Vagina (tissue), 2 donors: ENCODE measurements around the gene RBM4.

Experiments
- POLR2A ChIP-seq, 2 donors: fragments of 450-650 bp; IDR thresholded peaks; one replicate each; pipeline ENCODE4 v1.6.1; 2017; ENCODE audit warnings: antibody characterized with exemption in 2 of 2, mild to moderate bottlenecking in 2 of 2, moderate library complexity in 2 of 2
- POLR2AphosphoS5 ChIP-seq, 2 donors: sonication (generic); formaldehyde crosslinking; IDR thresholded peaks; one replicate each; pipeline ENCODE4 v1.9.0; 2017; ENCODE audit warnings: antibody characterized with exemption in 2 of 2, mild to moderate bottlenecking in 2 of 2, low read depth in 1 of 2; ENCODE audit not compliant: insufficient read depth in 1 of 2
- TF ChIP-seq, protein P1 (sequence below), 3 experiments: fragments of 450-650 bp in 2 of 3; fragments of 200-600 bp in 1 of 3; sonication (generic) in 1 of 3; IDR thresholded peaks; one replicate each; pipeline ENCODE4 v1.5.1; 2017 to 2019; ENCODE audit warnings: antibody characterized with exemption in 3 of 3, mild to moderate bottlenecking in 2 of 3, moderate library complexity in 2 of 3

- TF ChIP-seq, protein P1, sequence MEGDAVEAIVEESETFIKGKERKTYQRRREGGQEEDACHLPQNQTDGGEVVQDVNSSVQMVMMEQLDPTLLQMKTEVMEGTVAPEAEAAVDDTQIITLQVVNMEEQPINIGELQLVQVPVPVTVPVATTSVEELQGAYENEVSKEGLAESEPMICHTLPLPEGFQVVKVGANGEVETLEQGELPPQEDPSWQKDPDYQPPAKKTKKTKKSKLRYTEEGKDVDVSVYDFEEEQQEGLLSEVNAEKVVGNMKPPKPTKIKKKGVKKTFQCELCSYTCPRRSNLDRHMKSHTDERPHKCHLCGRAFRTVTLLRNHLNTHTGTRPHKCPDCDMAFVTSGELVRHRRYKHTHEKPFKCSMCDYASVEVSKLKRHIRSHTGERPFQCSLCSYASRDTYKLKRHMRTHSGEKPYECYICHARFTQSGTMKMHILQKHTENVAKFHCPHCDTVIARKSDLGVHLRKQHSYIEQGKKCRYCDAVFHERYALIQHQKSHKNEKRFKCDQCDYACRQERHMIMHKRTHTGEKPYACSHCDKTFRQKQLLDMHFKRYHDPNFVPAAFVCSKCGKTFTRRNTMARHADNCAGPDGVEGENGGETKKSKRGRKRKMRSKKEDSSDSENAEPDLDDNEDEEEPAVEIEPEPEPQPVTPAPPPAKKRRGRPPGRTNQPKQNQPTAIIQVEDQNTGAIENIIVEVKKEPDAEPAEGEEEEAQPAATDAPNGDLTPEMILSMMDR (IDR thresholded peaks at IDR 0.05): no peak
- TF ChIP-seq POLR2A (IDR thresholded peaks at IDR 0.05) (no peak), POLR2AphosphoS5 (IDR thresholded peaks at IDR 0.05; ENCODE audit: insufficient read depth in 1 of 2, low read depth in 1 of 2) (no peak)
Observed at GRCh38 chr11:66595245-66595904, 43.1 kb upstream of the RBM4 start.
